ENCODE data around the gene CCDC9.
"Not testable (repeated sequence)": the region's sequence is repeated elsewhere in the genome, so short reads cannot be mapped to it uniquely, and the experiment has no call there.

CCDC9 gene

DNA sequence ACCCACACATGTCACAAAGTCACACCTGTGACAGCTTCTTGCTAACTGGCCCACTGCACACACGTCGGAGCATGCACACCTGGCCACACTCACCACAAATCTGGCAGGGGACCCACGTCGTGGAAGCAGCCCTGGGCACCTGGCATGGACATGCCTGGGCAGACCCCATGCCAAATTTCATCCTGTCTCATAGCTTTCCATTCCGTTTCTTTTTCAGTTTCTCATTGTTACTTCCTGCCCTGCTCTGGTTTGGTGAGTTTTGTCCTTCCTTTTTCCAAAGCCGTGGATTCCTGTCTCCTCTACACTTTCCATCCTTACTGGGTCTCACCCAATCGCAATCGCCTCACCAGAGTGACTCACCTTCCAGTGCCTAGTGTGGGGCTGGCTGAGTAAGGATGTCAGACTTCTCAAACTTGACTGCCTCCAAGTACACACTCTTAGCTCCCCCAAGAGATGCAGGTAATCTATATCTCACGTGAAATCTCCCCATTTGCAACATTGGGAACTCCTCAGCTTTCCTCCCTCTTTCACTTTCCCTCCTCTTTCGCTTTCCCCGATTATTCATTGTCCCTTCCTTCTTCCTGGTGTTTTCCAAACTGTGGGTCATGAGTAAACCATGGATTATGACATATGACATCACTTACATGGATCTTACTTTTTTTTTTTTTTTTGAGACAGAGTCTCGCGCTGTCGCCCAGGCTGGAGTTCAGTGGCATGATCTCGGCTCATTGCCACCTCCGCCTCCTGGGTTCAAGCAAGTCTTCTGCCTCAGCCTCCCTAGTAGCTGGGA lies 23.7 kb upstream of the CCDC9 start:
- DNase-seq: no peak

GRCh38 chr19:47236072-47236675 lies 20.2 kb upstream of the CCDC9 start:
- no peak for DNase-seq

DNA sequence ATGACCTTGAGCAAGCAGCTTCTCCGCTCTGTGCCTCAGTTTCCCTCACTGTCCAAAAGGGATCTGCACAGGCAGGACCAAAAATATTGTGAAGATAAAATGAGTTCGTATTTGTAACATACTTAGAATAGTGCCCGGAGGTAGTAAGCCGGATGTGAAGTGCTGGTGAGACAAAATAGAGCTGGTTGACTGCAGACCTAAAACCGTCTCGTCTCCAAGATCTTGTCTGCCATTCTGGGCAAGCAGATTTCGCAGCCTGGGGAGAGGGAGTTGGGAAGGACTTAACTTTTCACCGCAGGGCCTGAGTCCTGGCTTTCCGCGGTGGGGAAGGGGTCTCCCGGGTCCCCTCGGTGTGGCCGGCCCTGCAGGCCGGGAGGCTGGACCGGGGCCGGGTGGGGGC lies 17.2 kb upstream of the CCDC9 start:
- DNase-seq: no peak

DNA sequence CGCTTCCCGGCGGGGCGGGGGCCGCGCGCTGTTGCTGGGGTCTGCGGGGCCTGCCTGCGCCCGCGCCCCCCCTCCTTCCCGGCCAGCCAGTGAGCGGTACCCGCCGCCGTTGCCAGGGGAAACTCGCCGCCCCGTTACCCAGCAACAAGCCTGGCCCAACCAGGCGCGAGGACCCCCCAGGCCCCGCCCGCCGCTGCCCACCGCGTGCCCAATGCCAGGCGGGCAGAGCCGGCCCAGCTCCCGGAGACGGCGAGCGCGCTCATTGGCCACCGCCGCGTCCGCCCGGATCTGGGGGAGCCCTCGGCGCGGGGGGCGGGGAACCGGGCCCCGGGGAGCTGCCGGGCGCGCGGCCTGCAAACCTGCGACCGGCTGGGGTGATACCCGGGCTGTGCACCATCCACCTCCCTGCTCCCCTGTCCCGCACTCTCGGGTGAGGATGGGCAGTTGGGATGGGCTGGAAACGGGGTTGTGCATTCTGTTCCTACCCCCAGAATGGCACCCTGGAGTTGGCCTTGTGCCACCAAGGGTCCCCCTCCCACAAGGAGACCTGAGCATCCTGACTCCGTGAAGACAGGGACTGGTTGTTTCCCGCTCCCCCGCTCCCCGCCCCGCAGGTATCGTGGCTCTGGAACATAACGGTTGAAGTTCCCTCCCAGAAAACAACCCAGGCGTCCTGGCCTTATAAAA lies 16.6 kb upstream of the CCDC9 start:
- peak; percentile 80 for DNase-seq

GRCh38 chr19:47240556-47240955 lies 15.8 kb upstream of the CCDC9 start:
- DNase-seq: no peak

GRCh38 chr19:47240996-47241918 lies 15.1 kb upstream of the CCDC9 start:
- peak; percentile 92 for DNase-seq

DNA sequence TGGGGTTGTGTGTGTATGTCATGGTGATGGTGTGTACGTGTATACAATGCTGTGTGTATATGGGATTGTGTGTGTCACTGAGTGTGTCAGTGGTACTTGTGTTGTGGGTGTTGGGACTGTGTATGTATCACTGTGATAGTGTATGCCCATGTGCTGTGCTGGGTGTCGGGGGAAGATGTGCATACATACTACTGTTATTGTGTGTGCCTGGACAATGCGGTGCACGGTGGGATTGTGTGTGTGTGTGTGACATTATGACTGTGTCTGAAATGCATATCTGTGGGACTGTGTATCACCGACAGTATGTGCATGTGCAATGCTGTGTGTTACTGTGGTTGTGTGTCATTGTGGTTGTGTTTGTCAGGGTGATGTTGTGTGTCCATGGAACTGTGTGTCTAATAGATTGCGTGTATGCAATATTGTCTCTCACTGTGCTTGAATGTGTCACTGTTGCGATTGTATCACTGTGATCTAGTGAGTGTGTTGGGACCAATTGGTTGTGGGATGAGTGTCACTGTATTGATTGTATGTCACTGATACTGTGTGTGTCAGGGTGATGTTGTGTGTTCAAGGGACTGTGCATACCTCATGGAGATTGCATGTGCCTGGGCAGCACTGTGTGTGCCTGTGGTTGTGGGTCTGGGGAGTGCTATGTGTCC lies 14.3 kb upstream of the CCDC9 start:
- no peak for DNase-seq

DNA sequence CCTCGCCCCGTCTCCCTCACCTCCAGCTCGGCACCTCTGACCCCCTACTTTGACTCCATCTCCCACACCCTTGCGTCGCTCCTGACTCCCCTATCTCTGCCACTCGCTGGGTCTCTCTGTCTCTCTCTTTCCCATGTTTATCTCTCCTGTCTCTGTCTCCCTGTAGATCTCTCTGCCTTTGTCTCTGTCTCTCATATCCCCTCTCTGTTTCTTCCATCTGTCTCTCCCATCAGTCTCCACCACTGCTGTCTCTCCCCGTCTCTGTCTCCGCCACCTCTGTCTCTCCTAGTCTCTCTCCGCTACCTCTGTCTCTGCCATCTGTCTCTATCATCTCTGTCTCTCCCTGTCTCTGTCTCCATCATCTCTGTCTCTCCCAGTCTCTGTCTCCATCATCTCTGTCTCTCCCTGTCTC lies 13.0 kb upstream of the CCDC9 start:
- DNase-seq: no peak

DNA sequence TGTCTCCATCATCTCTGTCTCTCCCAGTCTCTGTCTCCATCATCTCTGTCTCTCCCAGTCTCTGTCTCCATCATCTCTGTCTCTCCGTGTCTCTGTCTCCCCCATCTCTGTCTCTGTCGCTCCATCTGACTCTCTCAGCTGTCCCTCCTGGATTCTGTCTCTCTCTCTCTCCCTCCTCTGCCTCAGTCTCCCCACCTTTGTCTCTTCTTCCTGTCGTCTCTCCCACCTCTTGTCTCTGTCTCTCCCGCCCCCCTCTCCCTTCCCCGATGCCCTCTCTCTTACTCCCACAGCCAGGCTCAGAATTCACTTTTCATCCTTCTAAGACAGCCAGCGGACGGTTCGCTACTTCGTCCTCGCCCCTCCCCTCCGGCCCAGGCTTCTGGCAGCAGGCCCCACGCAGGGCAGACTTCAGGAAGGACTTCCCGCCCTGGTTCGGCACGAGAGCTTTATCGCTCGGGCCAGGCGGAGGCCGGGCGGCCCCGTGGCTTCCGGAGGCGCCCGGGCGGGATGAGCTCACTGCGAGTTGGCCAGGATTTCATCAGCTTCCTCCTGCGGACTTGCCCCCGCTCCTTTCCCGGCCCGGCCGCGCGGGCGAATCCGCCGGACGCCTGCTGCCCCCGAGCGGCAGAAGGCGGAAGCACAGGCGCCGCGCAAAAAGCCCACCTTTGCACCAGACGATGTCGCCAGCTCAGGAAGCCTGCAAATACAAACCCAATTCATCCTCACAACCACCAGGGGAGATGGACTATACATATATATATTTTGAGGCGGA lies 12.4 kb upstream of the CCDC9 start:
- DNase-seq: peak; percentile 93

- DNase-seq: peak; percentile 69
These were observed 8.9 kb upstream of the CCDC9 start for GRCh38 chr19:47247308-47247990.

DNA sequence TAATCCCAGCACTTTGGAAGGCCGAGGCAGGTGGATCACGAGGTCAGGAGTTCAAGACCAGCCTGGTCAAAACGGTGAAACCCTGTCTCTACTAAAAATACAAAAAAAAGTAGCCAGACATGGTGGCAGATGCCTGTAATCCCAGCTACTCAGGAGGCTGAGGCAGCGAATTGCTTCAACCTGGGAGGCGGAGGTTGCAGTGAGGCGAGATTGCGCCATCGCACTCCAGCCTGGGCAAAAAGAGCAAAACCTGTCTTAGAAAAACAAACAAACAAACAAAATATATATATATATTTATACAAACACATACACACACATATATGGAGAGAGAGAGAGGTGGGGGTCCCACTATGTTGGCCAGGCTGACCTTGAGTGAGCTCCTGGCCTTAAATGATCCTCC lies 3.3 kb upstream of the CCDC9 start:
- not testable (repeated sequence) for DNase-seq

DNA sequence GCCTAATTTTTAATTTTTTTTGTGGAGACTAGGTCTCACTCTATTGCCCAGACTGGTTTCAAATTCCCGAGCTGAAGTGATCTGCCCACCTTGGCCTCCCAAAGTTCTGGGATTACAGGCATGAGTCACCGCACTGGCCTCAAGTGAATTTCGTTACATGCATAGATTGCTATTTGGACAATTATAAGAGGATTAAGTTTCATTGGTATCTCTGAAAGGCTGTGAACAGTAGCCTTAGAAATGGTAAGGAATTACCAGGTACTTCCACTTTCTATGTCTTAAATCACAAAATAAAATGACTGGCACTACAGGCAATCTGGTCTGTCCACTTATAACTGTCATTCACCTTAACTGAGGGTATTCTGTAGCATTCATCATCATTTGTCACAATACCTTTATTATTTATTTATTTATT lies 2.9 kb upstream of the CCDC9 start:
- DNase-seq: no peak

DNA sequence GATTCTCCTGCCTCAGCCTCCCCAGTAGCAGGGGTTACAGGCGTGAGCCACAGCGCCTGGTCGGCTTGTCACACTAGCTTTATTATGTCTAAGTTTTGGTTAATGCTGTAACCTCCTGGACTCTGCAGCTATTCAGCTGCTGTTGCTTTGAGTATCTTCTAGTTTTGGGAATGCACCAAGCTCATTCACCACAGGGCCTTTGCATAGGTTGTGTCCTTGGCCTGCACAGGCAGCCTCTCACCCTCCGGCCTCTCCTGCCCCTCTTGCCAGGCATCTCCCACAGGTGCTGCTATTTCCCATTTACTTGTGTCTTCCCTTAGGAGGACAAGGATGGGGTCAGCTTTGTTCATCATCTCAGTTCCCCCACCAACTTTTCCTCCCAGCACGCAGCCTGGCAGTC lies 2.4 kb upstream of the CCDC9 start:
- no peak for DNase-seq

GRCh38 chr19:47256693-47257410 lies 527 bp downstream of the CCDC9 start:
- peak; percentile 99 for DNase-seq

- DNase-seq: no peak
These were observed 1.3 kb downstream of the CCDC9 start for GRCh38 chr19:47257411-47258169.

- DNase-seq: no peak
These were observed 2.1 kb downstream of the CCDC9 start for GRCh38 chr19:47258434-47258833.

DNA sequence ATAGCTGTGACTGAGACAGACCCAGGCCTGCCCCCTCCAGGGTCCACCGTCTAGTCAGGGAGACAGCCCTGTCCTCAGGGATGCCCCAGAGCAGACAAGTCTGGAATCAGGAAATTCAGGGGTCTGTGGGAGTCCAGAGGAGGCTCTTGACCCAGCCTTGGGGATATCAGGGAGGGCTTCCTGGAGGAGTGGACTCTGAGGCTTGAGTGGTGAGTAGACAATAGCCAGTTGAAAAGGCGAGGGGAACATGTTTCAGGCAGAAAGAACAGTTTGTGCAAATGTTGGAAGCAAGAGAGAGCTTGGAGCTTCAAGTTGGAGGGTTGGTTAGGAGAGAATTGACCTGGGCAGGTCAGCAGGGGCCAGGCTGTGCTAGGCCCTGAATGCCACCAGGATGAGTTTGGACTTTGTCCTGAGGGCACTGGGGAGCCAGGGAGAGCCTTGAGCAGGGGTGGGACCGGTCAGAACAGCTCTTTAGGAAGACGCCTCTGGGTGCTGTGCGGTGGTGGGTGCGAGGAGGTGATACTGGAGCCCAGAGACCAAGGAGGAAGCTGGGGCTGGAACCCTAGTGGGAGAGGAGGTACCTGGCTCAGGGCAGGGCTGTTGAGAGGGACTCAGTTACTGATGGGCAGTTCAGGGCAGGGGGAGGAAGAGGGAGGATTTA lies 2.7 kb downstream of the CCDC9 start:
- DNase-seq: no peak

- no peak for DNase-seq
These were observed 4.2 kb downstream of the CCDC9 start for GRCh38 chr19:47260476-47260875.
